Ovary (tissue), 9 donors: ENCODE data around the gene PRM1. TPM values are rescaled to one million over a fixed set of nuclear protein-coding genes. Genes with fewer than 3 reads are reported as not detected.

Source experiments
- microRNA-seq, 3 donors: library from miRNA; unstranded; fragments of <30 nt; microRNA quantifications; one replicate each; pipeline versions ENCODE4 to v1.2.0, GENCODE V29; 2019 to 2020
- polyA plus RNA-seq, 2 donors: library from polyadenylated mRNA; stranded (reverse); fragments of 200-250 nt in 1 of 2; fragments of 350-450 nt in 1 of 2; fragmentation: Illumina TruSeq in 1 of 2; extraction: RNeasy Lipid Tissue Mini Kit (QIAGEN cat#74804) in 1 of 2; gene quantifications; one replicate each; pipeline ENCODE4 v1.2.3, GENCODE V29; 2013 to 2014
- small RNA-seq: library from RNA; depleted of rRNA; stranded (forward); fragments of <200 nt; gene quantifications from one replicate; pipeline ENCODE3, GENCODE V24; 2016
- total RNA-seq, 7 donors: library from RNA; depleted of rRNA in 2 of 7; stranded (reverse); fragments of >200 nt in 2 of 7; fragmentation: NEBNext Ultra II Directional in 3 of 7; extraction: Animal tissue kit (Norgen Biotek cat#: 25700) in 3 of 7; gene quantifications; one replicate each; pipeline versions ENCODE4 v1.1.0 to v1.2.4, GENCODE V29; 2016 to 2023
- donor health status: DM: no; HTN: no; CAD: no; lungs with moderate emphysema.
- donor health status: DM: no; HTN: no; CAD: no.
- donor health status: Bipolar disorder and iron deficiency.
- donor health status: DM: yes; HTN: yes; CAD: no.
- donor health status: DM: no; HTN: no; CAD: no.
- donor health status: DM: yes; HTN: yes; CAD: no.

PRM1 gene
- total and polyA plus RNA-seq, 9 donors: not detected

Small RNA genes within 50 kb of the gene (microRNA-seq; reads per million reads assigned to microRNA genes)
- 0 reads per million in 3 donors for gene MIR548H2

Small RNA genes within 50 kb of the gene (small RNA-seq; reads per million reads assigned to genes)
- gene MIR548H2 (not detected), gene RF00019 (not detected), gene RF00554 (not detected)

Other genes with a start within 250 kb of the PRM1 start
- 10 to 100 TPM in 2 of 7 donors, 1 to 10 TPM in 5; 6.3 to 42.7 (median 9.4) TPM for gene SOCS1, start 25.1 kb downstream of the PRM1 start, total RNA-seq
- gene SOCS1, start 25.1 kb downstream of the PRM1 start, polyA plus RNA-seq: 1 to 10 TPM; 1.1 to 5.5 TPM
- gene TNP2, start 12.0 kb downstream of the PRM1 start, total RNA-seq: not detected
- gene TNP2, start 12.0 kb downstream of the PRM1 start, polyA plus RNA-seq: not detected
- gene PRM3, start 7.7 kb downstream of the PRM1 start, total RNA-seq: not detected
- gene PRM3, start 7.7 kb downstream of the PRM1 start, polyA plus RNA-seq: not detected
- gene PRM2, start 4.8 kb downstream of the PRM1 start, total RNA-seq: not detected
- not detected for gene PRM2, start 4.8 kb downstream of the PRM1 start, polyA plus RNA-seq
- 1 to 10 TPM; 1.6 to 6.5 (median 2.9) TPM for gene RMI2, start 64.1 kb upstream of the PRM1 start, total RNA-seq
- 1 to 10 TPM; 4.7 to 6.7 TPM for gene RMI2, start 64.1 kb upstream of the PRM1 start, polyA plus RNA-seq